ENCODE results near the gene ZNF248.

Gene ZNF248

GRCh38 chr10:37737336-37737735 is 120.1 kb downstream of the ZNF248 start:
- DNase-seq, result no peak

GRCh38 chr10:37736120-37736519 is 121.3 kb downstream of the ZNF248 start:
- no peak for DNase-seq

DNA sequence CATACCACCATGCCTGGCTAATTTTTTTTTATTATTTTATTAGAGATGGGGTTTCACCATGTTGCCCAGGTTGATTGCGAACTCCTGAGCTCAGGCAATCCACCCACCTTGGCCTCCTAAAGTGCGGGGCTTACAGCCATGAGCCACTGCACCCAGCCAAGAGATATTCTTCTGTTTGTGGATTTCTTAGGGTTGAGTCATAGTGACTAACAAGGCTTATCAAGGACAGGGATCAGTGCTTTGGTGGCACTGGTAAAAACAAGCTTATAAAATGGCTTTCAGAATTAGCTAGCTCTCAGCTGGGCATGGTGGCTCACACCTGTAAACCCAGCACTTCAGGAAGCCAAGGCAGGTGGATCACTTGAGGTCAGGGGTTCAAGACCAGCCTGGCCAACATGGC is 122.4 kb downstream of the ZNF248 start:
- no peak for DNase-seq

Data from activated CD4-positive, alpha-beta T cell treated with anti-CD3 and anti-CD28 coated beads for 1 hour (primary cell).